ENCODE results near the gene STARD10.

DNA sequence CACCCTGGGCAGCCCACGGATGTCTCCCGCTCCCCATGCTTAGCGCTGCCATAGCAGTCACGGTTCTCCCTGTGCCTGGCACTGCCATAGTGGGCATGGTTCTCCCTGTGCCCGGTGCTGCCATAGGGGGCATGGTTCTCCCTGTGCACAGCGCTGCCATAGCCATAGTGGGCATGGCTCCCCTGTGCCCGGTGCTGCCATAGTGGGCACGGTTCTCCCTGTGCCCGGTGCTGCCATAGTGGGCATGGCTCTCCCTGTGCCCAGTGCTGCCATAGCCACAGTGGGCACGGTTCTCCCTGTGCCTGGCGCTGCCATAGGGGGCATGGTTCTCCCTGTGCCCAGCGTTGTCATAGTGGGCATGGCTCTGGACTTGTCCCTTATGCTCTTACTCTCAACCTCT, 21.8 kb downstream of the STARD10 start:
- TF ChIP-seq, protein P1, sequence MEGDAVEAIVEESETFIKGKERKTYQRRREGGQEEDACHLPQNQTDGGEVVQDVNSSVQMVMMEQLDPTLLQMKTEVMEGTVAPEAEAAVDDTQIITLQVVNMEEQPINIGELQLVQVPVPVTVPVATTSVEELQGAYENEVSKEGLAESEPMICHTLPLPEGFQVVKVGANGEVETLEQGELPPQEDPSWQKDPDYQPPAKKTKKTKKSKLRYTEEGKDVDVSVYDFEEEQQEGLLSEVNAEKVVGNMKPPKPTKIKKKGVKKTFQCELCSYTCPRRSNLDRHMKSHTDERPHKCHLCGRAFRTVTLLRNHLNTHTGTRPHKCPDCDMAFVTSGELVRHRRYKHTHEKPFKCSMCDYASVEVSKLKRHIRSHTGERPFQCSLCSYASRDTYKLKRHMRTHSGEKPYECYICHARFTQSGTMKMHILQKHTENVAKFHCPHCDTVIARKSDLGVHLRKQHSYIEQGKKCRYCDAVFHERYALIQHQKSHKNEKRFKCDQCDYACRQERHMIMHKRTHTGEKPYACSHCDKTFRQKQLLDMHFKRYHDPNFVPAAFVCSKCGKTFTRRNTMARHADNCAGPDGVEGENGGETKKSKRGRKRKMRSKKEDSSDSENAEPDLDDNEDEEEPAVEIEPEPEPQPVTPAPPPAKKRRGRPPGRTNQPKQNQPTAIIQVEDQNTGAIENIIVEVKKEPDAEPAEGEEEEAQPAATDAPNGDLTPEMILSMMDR (IDR thresholded peaks at IDR 0.05) = no peak
- no peak for TF ChIP-seq CHD2 (IDR thresholded peaks at IDR 0.05; ENCODE audit: low read length, partially characterized antibody)
- TF ChIP-seq CEBPB (IDR thresholded peaks at IDR 0.05) = no peak
- no peak for TF ChIP-seq SMC3 (IDR thresholded peaks at IDR 0.05)
- no peak for TF ChIP-seq HDAC2 (IDR thresholded peaks at IDR 0.05)
- TF ChIP-seq, protein P2, sequence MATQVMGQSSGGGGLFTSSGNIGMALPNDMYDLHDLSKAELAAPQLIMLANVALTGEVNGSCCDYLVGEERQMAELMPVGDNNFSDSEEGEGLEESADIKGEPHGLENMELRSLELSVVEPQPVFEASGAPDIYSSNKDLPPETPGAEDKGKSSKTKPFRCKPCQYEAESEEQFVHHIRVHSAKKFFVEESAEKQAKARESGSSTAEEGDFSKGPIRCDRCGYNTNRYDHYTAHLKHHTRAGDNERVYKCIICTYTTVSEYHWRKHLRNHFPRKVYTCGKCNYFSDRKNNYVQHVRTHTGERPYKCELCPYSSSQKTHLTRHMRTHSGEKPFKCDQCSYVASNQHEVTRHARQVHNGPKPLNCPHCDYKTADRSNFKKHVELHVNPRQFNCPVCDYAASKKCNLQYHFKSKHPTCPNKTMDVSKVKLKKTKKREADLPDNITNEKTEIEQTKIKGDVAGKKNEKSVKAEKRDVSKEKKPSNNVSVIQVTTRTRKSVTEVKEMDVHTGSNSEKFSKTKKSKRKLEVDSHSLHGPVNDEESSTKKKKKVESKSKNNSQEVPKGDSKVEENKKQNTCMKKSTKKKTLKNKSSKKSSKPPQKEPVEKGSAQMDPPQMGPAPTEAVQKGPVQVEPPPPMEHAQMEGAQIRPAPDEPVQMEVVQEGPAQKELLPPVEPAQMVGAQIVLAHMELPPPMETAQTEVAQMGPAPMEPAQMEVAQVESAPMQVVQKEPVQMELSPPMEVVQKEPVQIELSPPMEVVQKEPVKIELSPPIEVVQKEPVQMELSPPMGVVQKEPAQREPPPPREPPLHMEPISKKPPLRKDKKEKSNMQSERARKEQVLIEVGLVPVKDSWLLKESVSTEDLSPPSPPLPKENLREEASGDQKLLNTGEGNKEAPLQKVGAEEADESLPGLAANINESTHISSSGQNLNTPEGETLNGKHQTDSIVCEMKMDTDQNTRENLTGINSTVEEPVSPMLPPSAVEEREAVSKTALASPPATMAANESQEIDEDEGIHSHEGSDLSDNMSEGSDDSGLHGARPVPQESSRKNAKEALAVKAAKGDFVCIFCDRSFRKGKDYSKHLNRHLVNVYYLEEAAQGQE (IDR thresholded peaks at IDR 0.05) = no peak
- no peak for TF ChIP-seq ZC3H11A (IDR thresholded peaks at IDR 0.05)
- no peak for TF ChIP-seq TFCP2L1 (CRISPR knock-in tag; IDR thresholded peaks at IDR 0.05)
